HG02642 (cell line): ENCODE results near the gene ABLIM1.

Experiments used
- ATAC-seq: cut with Tn5 transposase; IDR thresholded peaks from one replicate; pipeline ENCODE4 v1.9.1; 2021; ENCODE audit warnings: mild to moderate bottlenecking; ENCODE audit not compliant: unreplicated experiment, poor library complexity

Gene ABLIM1

GRCh38 chr10:114552050-114552449 is 106.0 kb downstream of the ABLIM1 start:
- ATAC-seq = no peak

GRCh38 chr10:114551636-114551972 is 106.5 kb downstream of the ABLIM1 start:
- no peak for ATAC-seq

- ATAC-seq = no peak
These were observed 107.1 kb downstream of the ABLIM1 start for GRCh38 chr10:114550756-114551635.

- ATAC-seq = no peak
These were observed 109.4 kb downstream of the ABLIM1 start for GRCh38 chr10:114548662-114549061.

GRCh38 chr10:114547514-114547913 is 110.6 kb downstream of the ABLIM1 start:
- no peak for ATAC-seq

- ATAC-seq = no peak
These were observed 111.0 kb downstream of the ABLIM1 start for GRCh38 chr10:114547056-114547455.

- no peak for ATAC-seq
These were observed 112.3 kb downstream of the ABLIM1 start for GRCh38 chr10:114545819-114546218.

- no peak for ATAC-seq
These were observed 113.0 kb downstream of the ABLIM1 start for GRCh38 chr10:114545071-114545470.

- ATAC-seq = peak; percentile 98
These were observed 113.9 kb downstream of the ABLIM1 start for GRCh38 chr10:114544045-114544659.

- no peak for ATAC-seq
These were observed 114.6 kb downstream of the ABLIM1 start for GRCh38 chr10:114543456-114543855.

- ATAC-seq = no peak
These were observed 115.7 kb downstream of the ABLIM1 start for GRCh38 chr10:114542373-114542772.

- no peak for ATAC-seq
These were observed 116.3 kb downstream of the ABLIM1 start for GRCh38 chr10:114541797-114542160.

GRCh38 chr10:114541081-114541796 is 116.8 kb downstream of the ABLIM1 start:
- no peak for ATAC-seq

- ATAC-seq = no peak
These were observed 117.8 kb downstream of the ABLIM1 start for GRCh38 chr10:114540236-114540635.

GRCh38 chr10:114539623-114540022 is 118.5 kb downstream of the ABLIM1 start:
- ATAC-seq = no peak

- ATAC-seq = peak; percentile 55
These were observed 119.7 kb downstream of the ABLIM1 start for GRCh38 chr10:114538181-114538906.

GRCh38 chr10:114537736-114538135 is 120.3 kb downstream of the ABLIM1 start:
- no peak for ATAC-seq

- ATAC-seq = no peak
These were observed 123.5 kb downstream of the ABLIM1 start for GRCh38 chr10:114534571-114534981.

GRCh38 chr10:114532226-114532625 is 125.8 kb downstream of the ABLIM1 start:
- no peak for ATAC-seq

GRCh38 chr10:114526504-114527238 is 131.4 kb downstream of the ABLIM1 start:
- ATAC-seq = peak; percentile 98
